ENCODE measurements around the gene MBD4.
"Not testable (repeated sequence)": the region's sequence is repeated elsewhere in the genome, so short reads cannot be mapped to it uniquely, and the experiment has no call there.

Gene MBD4

DNA sequence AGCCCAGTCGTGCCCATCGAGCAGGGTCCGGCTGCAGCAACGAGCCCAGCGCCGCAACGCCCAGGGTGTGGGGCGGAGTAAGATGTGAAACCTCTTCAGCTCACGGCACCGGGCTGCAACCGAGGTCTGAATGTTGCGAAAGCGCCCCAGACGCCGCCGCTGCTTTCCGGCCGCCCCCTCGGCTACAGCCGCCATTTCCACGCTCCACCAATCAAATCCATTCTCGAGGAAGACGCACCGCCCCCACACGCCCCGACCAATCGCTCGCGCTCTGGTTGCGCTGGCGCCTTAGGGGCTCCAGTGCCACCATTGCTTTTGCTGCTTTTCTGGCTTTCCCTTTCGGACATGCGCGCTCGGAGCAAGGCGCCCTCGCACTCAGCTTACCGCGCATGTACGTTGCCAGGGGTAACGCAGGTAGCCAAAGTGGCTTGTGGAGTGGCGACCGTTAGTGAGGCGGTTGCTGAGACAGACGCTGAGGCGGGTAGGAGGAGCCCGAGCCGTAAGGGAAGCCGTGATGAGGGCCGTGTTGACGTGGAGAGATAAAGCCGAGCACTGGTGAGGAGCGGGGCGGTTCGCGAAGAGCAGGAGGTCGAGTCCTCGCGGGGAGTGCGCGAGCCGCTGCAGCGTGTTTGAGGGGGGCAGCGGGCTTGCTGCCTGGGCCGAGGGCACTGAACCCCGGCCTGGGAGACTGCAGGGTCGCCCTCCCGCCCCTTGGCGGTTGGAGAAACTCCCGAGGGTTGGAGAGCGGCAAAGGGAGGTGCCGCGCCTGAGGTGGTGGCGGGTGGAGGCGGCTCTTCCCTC lies at the start of gene MBD4, which contains the start of gene IFT122:
Gene MBD4, minus strand, starts transcription at position 132 of the 801 bp plus-strand sequence. Its CDS starts 115 bp downstream, at position 17.
Gene IFT122, plus strand, starts transcription at position 408 of the 801 bp plus-strand sequence. Its CDS starts 107 bp downstream, at position 515.
- DNase-seq, result peak; percentile 99

- DNase-seq, result not testable (repeated sequence)
Observed at GRCh38 chr3:129489258-129489657, 49.5 kb upstream of the MBD4 start.

DNA sequence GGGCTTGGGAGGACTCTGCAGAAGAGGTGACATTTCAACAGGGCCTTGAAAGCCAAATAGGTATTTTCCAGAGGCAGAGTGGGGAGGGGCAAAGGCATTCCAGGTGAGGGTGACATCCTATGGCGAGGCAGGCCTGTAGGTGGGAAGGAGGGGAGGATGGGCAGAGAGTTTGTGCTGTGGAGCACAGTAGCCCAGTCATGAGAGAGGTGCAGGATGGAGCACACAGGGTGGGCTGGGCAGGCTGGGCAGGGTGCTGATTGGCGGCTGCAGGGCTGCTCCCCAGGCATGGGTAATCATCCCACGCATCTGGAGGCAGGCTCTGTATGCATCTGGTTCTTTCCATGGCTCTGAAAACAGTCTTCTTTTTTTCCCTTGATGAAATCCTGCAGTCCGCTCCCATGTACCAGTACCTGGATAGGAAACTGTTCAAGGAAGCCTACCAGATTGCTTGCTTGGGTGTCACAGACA lies 48.2 kb upstream of the MBD4 start:
- DNase-seq, result not testable (repeated sequence)

- DNase-seq, result no peak
Observed at GRCh38 chr3:129487183-129487867, 47.6 kb upstream of the MBD4 start.

DNA sequence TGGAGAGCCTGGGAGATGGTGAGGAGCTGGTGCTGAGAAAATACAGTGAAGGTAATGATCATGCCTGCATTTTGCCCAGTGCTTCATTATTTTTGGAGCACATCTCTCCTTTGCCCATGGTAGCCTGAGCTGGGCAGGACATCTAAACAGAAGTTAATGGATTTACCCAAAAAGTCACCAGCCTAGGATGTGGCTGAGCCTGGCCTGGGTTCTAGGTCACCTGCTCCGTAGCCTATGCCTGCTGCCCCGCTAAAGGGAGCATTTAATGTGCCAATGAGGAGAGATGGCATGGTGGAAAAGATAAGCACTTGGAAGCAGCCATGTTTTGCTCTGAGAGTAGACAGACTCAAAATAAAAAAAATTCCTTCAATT lies 46.9 kb upstream of the MBD4 start:
- DNase-seq, result no peak

DNA sequence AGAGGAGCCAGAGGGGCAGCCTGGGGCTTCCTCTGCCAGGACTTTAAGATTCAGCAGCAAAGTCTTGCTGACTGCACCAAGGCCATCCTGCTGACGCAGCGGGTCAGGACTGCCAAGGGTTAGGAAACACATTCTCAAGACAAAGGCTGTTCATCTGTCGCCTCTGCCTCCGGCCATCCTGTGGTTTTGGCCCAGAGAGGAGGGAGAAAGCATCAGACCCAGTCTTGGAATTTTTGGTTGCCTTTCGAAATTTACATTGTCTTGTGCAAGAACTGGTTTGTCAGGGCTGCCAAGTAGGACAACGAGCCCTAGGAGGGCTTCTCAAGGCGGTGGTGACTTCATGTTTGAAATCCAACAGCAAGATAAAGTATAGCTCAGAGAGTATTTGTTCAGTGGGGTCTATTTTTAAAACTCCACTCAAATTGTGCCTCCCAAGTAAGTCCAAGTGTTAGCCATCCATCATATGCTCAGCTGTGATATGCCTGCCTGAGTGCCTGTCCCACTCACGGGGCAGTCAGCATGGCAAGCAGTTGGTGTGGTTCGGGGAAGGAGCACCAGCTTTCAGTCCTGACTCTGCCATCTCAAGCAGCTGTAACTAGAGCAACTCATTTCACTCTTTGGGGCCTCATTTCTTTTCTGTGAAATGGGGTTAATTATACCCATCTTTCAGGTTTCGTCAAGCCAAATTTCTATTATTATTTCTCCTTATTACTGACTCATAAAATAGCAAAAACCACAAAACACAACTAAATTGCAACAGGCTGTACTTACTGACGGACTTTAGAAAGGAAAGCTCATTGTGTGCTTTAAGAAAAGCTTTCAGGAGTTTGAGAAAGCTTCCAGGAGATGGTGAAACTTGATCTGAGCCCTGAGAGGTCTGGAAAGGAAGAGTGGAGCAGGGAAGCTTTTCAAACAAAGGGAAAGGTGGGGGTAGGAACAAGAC lies 46.2 kb upstream of the MBD4 start:
- DNase-seq, result no peak

- DNase-seq, result not testable (repeated sequence)
Observed at GRCh38 chr3:129485146-129485545, 45.4 kb upstream of the MBD4 start.

- no peak for DNase-seq
Observed at GRCh38 chr3:129483870-129484269, 44.1 kb upstream of the MBD4 start.

DNA sequence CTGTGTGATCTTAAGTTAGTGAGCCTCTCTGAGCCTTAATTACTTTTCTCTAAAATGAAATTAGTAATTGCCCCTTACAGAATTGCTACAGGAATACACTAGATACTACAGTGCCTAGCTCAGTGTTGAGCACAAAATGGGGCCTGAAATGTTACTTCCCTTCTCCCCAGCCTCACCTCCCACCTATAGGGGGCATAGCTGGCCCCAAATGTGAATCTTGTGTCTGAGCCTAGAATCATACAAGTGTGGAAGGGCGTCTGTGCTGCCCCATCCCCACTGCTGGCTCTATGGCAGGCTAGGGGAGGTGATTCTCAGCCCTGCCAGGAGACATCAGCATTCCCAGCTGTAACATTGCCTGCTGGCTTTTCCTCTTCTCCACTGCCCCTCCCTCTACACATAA lies 43.0 kb upstream of the MBD4 start:
- DNase-seq, result no peak

- peak; percentile 68 for DNase-seq
Observed at GRCh38 chr3:129481766-129482332, 42.1 kb upstream of the MBD4 start.

GRCh38 chr3:129481225-129481765 lies 41.5 kb upstream of the MBD4 start:
- not testable (repeated sequence) for DNase-seq

DNA sequence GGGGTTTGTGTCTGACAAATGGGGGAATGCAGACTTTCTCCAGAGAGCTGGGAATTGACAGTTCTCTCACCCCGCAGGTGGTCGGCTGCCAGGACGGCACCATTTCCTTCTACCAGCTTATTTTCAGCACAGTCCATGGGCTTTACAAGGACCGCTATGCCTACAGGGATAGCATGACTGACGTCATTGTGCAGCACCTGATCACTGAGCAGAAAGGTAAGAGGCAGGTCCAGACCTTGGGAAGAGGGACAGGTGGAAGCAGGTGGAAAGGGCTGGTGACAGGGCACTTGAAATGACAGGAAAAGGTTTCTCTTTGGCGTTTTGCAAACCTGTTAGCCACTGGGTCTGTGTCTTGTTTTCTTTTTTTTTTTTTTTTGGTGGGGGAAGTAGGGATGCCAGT lies 36.8 kb upstream of the MBD4 start:
- no peak for DNase-seq

GRCh38 chr3:129475863-129476262 lies 36.1 kb upstream of the MBD4 start:
- no peak for DNase-seq

- DNase-seq, result no peak
Observed at GRCh38 chr3:129474984-129475804, 35.4 kb upstream of the MBD4 start.

GRCh38 chr3:129473769-129474152 lies 34.0 kb upstream of the MBD4 start:
- DNase-seq, result no peak

- DNase-seq, result no peak
Observed at GRCh38 chr3:129473067-129473768, 33.5 kb upstream of the MBD4 start.

DNA sequence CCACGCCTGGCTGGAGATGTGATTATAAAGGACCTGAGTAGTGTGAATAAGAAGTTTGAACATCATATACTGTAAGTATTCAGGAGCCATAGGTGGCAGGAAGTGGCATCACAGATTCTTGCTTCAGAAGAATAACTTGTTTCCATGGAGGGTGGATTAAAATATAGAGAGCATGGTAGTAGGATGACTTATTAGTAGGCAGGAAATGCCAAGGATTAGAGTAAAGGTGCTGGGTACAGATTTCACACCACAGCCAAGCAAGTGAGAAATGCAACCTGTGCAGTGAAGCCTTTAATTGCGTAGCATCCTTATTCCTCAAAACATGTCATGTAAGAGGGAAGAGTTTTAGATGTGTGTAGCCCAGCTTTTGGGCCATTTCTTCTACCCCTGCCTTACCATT lies 31.1 kb upstream of the MBD4 start:
- no peak for DNase-seq

- no peak for DNase-seq
Observed at GRCh38 chr3:129469026-129469425, 29.3 kb upstream of the MBD4 start.

DNA sequence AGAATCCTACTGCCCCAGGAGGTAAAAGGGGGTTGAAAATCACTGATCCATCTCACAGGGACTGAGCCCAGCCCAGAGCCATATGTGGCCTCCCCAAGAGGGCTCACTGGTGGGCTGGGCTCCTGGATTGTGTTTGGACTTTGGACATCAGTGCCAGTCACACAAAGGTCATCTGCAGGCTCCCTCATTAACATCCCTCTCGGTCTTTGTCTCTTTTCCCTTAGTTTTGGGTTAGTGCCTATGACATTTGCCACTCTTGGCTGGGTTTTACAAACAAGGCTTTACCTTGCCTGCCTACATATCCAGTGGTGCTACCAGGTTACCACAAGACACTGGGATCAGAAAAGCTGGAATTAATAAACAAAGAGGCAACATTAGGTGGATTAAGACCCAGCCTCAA lies 28.2 kb upstream of the MBD4 start:
- no peak for DNase-seq

GRCh38 chr3:129463716-129464115 lies 24.0 kb upstream of the MBD4 start:
- DNase-seq, result no peak

DNA sequence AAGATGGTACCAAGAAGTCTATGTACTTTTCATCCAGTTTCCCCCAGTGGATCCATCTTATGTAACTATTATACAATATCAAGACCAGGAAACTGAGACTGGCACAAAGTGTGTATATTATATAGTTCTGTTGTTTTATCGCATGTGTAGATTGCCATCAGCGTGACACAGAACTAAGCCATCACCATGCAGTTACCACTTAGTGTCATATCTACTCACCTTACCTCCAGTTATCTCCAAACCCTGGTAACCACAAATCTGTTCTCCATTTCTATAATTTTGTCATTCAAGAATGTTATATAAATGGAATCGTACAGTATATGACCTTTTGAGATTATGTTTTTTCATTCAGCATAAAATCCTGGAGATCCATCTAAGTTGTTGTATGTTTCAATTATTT lies 23.3 kb upstream of the MBD4 start:
- DNase-seq, result no peak
